ENCODE measurements around the gene CAMKK1. TPM values are rescaled to one million over a fixed set of nuclear protein-coding genes. Genes with fewer than 3 reads are reported as not detected.
A peak's percentile ranks its signal among the peaks of the same experiment; 100 is the strongest.

Gene CAMKK1
- total and polyA plus RNA-seq, 9 of the 15 experiments (the other 6 are each of a cell fraction or from before 2014, with no cell fraction given): 0.34 to 7.5 (median 4.9) TPM

DNA sequence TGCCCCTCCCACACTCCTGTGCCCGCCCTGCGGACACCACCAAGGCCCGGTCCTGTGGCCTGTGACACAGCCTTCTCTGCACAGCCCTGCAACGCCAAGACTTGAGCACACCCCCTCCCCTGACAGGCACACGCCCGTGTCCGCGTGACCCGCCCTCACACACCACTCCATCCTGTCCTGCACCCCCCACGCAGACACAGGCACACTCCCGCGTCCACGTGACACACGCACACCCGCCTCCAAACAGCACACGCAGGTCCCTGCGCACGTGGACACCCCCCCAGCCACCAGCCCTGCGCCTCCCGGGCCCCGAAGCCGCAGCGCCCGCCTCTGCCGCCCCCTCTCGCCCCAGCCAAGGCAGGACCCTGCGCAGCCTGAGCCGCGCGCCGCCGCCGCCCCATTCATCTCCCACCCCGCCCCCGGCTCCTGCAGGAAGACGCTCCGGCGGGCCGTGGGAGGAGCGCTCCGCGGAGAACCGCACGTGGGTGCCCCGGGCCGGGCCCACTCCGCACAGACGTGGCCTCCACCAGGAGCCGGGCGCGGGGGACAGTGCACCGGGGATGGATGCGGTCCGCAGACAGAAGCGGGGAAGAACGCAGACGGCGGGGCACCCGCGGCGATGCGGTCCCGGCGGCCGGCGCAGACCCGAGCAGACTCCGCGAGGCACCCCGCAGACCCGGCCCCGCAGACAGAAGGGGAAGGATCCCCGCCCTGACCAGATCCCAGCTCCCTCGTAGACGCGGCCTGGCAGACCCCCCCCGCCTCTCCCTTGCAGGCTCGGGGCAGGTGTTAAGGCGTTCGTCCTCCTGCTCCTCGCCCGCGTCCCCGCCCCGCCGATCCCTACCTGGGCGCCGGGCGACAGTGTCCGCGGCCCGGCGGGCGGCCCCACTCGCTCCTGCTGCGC lies 506 bp downstream of the CAMKK1 start (continued):
- peak in 1 of 2 experiments; percentile 62; a peak in 1 of 4 replicates for TF ChIP-seq KDM1A (IDR thresholded peaks at IDR 0.05)
- peak; percentile 20; the same call in 1 of the 2 replicates for TF ChIP-seq ZBTB1 (CRISPR knock-in tag; IDR thresholded peaks at IDR 0.05; ENCODE audit: borderline replicate concordance, low read depth)
- peak; percentile 33 to 35; a peak in 1 of 4 replicates for TF ChIP-seq SIN3A (IDR thresholded peaks at IDR 0.05; ENCODE audit: borderline replicate concordance in 2 of 2, control insufficient read depth in 1 of 2, low read depth in 2 of 2, low read length in 2 of 2)
- TF ChIP-seq DPF2 (IDR thresholded peaks at IDR 0.05): 0 out of 2 replicates have a peak, but pooled peaks have one; percentile 15
- TF ChIP-seq MEF2D (tag; conservative IDR thresholded peaks at IDR 0.05; ENCODE audit: low read depth): no peak
- peak; percentile 57; the same call in 1 of the 2 replicates for TF ChIP-seq EP400 (IDR thresholded peaks at IDR 0.05)
- TF ChIP-seq GABPA (tag; conservative IDR thresholded peaks at IDR 0.05; ENCODE audit: low read depth): 0 out of 2 replicates have a peak, but pooled peaks have one; percentile 2
- TF ChIP-seq, protein P1, sequence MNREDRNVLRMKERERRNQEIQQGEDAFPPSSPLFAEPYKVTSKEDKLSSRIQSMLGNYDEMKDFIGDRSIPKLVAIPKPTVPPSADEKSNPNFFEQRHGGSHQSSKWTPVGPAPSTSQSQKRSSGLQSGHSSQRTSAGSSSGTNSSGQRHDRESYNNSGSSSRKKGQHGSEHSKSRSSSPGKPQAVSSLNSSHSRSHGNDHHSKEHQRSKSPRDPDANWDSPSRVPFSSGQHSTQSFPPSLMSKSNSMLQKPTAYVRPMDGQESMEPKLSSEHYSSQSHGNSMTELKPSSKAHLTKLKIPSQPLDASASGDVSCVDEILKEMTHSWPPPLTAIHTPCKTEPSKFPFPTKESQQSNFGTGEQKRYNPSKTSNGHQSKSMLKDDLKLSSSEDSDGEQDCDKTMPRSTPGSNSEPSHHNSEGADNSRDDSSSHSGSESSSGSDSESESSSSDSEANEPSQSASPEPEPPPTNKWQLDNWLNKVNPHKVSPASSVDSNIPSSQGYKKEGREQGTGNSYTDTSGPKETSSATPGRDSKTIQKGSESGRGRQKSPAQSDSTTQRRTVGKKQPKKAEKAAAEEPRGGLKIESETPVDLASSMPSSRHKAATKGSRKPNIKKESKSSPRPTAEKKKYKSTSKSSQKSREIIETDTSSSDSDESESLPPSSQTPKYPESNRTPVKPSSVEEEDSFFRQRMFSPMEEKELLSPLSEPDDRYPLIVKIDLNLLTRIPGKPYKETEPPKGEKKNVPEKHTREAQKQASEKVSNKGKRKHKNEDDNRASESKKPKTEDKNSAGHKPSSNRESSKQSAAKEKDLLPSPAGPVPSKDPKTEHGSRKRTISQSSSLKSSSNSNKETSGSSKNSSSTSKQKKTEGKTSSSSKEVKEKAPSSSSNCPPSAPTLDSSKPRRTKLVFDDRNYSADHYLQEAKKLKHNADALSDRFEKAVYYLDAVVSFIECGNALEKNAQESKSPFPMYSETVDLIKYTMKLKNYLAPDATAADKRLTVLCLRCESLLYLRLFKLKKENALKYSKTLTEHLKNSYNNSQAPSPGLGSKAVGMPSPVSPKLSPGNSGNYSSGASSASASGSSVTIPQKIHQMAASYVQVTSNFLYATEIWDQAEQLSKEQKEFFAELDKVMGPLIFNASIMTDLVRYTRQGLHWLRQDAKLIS (CRISPR knock-in tag; IDR thresholded peaks at IDR 0.05): 0 out of 2 replicates have a peak, but pooled peaks have one; percentile 65
- TF ChIP-seq OTX1 (CRISPR knock-in tag; IDR thresholded peaks at IDR 0.05): 0 out of 2 replicates have a peak, but pooled peaks have one; percentile 9
- peak; percentile 55 for TF ChIP-seq RBFOX2 (IDR thresholded peaks at IDR 0.05; ENCODE audit: low read depth, low read length)
- no peak for TF ChIP-seq ZNF668 (CRISPR knock-in tag; IDR thresholded peaks at IDR 0.05)
- TF ChIP-seq FUS (optimal IDR thresholded peaks at IDR 0.05; ENCODE audit: low read depth, low read length): peak; percentile 23
- TF ChIP-seq, protein P2, sequence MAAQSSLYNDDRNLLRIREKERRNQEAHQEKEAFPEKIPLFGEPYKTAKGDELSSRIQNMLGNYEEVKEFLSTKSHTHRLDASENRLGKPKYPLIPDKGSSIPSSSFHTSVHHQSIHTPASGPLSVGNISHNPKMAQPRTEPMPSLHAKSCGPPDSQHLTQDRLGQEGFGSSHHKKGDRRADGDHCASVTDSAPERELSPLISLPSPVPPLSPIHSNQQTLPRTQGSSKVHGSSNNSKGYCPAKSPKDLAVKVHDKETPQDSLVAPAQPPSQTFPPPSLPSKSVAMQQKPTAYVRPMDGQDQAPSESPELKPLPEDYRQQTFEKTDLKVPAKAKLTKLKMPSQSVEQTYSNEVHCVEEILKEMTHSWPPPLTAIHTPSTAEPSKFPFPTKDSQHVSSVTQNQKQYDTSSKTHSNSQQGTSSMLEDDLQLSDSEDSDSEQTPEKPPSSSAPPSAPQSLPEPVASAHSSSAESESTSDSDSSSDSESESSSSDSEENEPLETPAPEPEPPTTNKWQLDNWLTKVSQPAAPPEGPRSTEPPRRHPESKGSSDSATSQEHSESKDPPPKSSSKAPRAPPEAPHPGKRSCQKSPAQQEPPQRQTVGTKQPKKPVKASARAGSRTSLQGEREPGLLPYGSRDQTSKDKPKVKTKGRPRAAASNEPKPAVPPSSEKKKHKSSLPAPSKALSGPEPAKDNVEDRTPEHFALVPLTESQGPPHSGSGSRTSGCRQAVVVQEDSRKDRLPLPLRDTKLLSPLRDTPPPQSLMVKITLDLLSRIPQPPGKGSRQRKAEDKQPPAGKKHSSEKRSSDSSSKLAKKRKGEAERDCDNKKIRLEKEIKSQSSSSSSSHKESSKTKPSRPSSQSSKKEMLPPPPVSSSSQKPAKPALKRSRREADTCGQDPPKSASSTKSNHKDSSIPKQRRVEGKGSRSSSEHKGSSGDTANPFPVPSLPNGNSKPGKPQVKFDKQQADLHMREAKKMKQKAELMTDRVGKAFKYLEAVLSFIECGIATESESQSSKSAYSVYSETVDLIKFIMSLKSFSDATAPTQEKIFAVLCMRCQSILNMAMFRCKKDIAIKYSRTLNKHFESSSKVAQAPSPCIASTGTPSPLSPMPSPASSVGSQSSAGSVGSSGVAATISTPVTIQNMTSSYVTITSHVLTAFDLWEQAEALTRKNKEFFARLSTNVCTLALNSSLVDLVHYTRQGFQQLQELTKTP (IDR thresholded peaks at IDR 0.05; ENCODE audit: low read depth in 1 of 2, partially characterized antibody in 2 of 2): peak in 1 of 2 experiments; percentile 32
- TF ChIP-seq, protein P3, sequence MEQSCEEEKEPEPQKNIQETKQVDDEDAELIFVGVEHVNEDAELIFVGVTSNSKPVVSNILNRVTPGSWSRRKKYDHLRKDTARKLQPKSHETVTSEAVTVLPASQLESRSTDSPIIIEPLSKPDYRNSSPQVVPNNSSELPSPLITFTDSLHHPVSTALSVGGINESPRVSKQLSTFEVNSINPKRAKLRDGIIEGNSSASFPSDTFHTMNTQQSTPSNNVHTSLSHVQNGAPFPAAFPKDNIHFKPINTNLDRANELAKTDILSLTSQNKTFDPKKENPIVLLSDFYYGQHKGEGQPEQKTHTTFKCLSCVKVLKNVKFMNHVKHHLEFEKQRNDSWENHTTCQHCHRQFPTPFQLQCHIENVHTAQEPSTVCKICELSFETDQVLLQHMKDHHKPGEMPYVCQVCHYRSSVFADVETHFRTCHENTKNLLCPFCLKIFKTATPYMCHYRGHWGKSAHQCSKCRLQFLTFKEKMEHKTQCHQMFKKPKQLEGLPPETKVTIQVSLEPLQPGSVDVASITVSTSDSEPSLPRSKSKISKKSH (CRISPR knock-in tag; IDR thresholded peaks at IDR 0.05): no peak
